Stimulated activated naive CD8-positive, alpha-beta T cell treated with anti-CD3 and anti-CD28 coated beads, Interleukin-15, Interleukin-2, amounts not matched to agents 100 ng/mL and 50 ng/mL, for 24 hours (primary cell): Measurements from ENCODE around the gene THBS2.
A peak's percentile ranks its signal among the peaks of the same experiment; 100 is the strongest.

Experiments used
- H3K27ac Mint-ChIP-seq: one replicate; pipeline ENCODE4 v1.8.0; 2021; ENCODE audit warnings: mild to moderate bottlenecking, mixed read lengths
- H3K27me3 Mint-ChIP-seq: one replicate; pipeline ENCODE4 v1.8.0; 2021; ENCODE audit warnings: mixed read lengths
- H3K36me3 Mint-ChIP-seq: one replicate; pipeline ENCODE4 v1.8.0; 2021; ENCODE audit warnings: low read depth, mixed read lengths
- H3K4me1 Mint-ChIP-seq: one replicate; pipeline ENCODE4 v1.8.0; 2021; ENCODE audit warnings: low read depth, mixed read lengths
- H3K4me3 Mint-ChIP-seq: one replicate; pipeline ENCODE4 v1.8.0; 2021; ENCODE audit warnings: mild to moderate bottlenecking, mixed read lengths
- H3K9me3 Mint-ChIP-seq: one replicate; pipeline ENCODE4 v1.8.0; 2021; ENCODE audit warnings: mixed read lengths

THBS2 gene

DNA sequence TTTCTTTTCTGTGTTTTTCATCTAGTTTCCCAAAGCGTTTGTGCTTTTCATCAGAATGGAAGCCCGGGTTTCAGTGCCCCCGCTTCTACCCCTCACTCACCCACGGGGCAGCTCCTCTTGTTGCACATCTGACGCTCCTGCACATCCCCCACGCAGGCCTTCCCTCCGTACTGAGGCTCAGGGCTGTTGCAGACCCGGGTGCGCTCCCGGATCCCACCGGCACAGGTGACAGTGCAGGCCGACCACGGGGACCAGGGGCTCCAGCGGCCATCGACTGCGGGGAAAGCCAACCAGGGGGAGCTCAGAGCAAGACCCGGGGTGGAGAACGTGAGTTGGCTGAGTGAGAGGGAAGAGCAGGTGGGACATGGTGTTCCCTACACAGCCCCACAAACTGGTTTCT lies 19.0 kb downstream of the THBS2 start:
- no peak overlapping the region for H3K4me3 Mint-ChIP-seq
- peaks cover 15% of the 10 kb centered on the region for H3K9me3 Mint-ChIP-seq
- H3K27me3 Mint-ChIP-seq = no peaks in the 10 kb centered on the region
- no peaks in the 10 kb centered on the region for H3K36me3 Mint-ChIP-seq
- no peak overlapping the region for H3K27ac Mint-ChIP-seq
- no peaks in the 10 kb centered on the region for H3K4me1 Mint-ChIP-seq

DNA sequence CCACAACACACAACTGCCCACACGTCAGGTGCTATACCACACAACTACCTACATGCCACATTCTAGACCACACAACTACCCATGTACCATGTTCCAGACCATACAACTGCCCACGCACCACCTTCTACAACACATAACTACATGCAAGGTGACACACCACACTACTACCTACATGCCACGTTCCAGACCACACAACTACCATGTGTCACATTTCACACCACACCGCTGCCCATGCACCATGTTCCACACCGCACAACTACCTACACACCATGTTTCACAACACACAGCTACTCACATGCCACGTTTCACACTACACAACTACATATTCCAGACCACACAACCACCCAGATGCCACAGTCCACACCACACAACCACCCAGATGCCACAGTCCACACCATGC lies 19.8 kb downstream of the THBS2 start:
- no peaks in the 10 kb centered on the region for H3K4me1 Mint-ChIP-seq
- no peaks in the 10 kb centered on the region for H3K27me3 Mint-ChIP-seq
- H3K4me3 Mint-ChIP-seq = no peak overlapping the region
- H3K36me3 Mint-ChIP-seq = no peaks in the 10 kb centered on the region
- H3K27ac Mint-ChIP-seq = peak overlapping the region; percentile 60
- H3K9me3 Mint-ChIP-seq = peaks cover 15% of the 10 kb centered on the region

GRCh38 chr6:169233181-169233580 lies 20.5 kb downstream of the THBS2 start:
- Mint-ChIP-seq H3K27me3 (no peaks in the 10 kb centered on the region), H3K4me3 (no peak overlapping the region), H3K9me3 (peaks cover 15% of the 10 kb centered on the region), H3K4me1 (no peaks in the 10 kb centered on the region), H3K36me3 (no peaks in the 10 kb centered on the region), H3K27ac (peak overlapping the region; percentile 52)

DNA sequence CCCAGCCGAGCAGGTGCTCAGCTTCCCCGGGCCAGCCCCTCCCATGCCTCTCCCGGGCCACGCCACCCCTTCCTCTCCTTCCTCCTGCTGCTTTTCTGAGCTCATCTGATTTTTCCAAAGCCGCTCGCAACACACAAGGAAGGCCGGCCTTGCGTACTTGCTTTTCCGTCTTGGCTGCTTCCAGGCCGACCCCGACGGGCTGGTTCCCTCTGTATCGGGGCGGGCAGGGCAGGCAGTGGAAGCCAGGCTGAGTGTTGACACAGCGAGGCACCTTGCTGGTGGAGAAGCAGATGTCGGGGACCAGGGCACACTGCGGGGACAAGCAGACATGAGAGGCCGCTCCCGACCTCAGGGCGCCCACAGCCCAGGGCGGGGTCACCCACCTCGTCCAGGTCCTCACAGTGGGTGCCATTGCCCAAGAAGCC lies 21.1 kb downstream of the THBS2 start:
- H3K27me3 Mint-ChIP-seq = no peaks in the 10 kb centered on the region
- H3K36me3 Mint-ChIP-seq = no peaks in the 10 kb centered on the region
- H3K4me1 Mint-ChIP-seq = no peaks in the 10 kb centered on the region
- peaks cover 15% of the 10 kb centered on the region for H3K9me3 Mint-ChIP-seq
- H3K4me3 Mint-ChIP-seq = no peak overlapping the region
- no peak overlapping the region for H3K27ac Mint-ChIP-seq

DNA sequence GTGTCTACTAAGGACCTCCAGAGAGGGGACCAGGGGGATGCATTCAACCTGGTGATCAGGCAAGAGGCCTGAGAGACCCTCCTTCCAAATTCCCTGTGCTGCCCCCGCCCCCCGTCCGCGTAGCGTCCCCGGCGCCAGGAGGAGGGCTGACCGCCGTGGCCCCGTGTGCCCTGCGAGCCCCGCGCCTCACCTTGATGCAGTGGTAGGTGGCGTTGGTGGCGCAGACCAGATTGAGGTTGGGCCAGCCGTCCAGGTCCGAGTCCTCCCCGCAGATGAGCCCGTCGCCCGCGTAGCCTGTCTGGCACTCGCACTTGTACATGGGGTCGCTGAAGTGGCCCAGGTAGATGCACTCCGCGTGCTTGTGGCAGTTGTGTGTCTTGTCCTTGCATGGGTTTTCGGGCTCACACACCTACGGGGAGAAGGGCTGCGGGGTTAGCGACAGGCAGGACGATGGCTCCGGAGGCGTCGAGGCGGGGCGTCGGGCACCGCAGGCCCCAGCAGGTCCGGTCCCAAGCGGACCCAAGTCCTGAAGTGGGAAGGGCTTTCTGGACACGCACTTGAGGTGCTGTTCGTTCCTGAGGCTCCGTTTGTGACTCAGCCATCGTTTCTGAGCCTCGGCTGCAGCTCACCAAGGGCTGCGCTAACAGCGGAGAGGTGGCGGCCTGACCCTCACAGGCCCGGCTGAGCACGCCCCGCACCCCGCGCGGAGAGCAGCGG lies 21.7 kb downstream of the THBS2 start:
- Mint-ChIP-seq H3K9me3 (peaks cover 15% of the 10 kb centered on the region), H3K36me3 (no peaks in the 10 kb centered on the region), H3K27ac (no peak overlapping the region), H3K4me3 (no peak overlapping the region), H3K27me3 (no peaks in the 10 kb centered on the region), H3K4me1 (no peaks in the 10 kb centered on the region)

GRCh38 chr6:169230946-169231789 lies 22.5 kb downstream of the THBS2 start:
- Mint-ChIP-seq H3K4me3 (no peak overlapping the region), H3K36me3 (no peaks in the 10 kb centered on the region), H3K27ac (no peak overlapping the region), H3K9me3 (peaks cover 19% of the 10 kb centered on the region), H3K27me3 (peaks cover 4% of the 10 kb centered on the region), H3K4me1 (no peaks in the 10 kb centered on the region)

DNA sequence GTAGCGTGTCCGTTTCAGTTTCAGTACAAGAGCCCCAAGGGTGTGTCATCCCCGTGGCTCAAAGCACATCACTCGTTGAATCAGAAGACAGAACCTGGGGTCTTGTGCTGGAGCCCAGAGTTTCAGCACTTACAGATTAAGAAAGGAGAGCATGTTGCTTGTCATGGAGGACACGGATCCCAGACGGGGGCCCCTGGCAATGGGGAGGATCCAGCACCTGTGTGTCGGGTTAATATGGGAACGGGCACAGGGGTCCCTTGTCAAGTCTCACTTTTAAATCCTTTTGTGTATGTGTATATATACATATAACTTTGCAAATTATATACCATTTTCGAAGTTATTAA lies 23.4 kb downstream of the THBS2 start:
- no peaks in the 10 kb centered on the region for H3K4me1 Mint-ChIP-seq
- H3K9me3 Mint-ChIP-seq = peaks cover 22% of the 10 kb centered on the region
- no peaks in the 10 kb centered on the region for H3K36me3 Mint-ChIP-seq
- no peak overlapping the region for H3K27ac Mint-ChIP-seq
- H3K4me3 Mint-ChIP-seq = no peak overlapping the region
- peaks cover 4% of the 10 kb centered on the region for H3K27me3 Mint-ChIP-seq

- no peaks in the 10 kb centered on the region for H3K4me1 Mint-ChIP-seq
- H3K9me3 Mint-ChIP-seq = peaks cover 22% of the 10 kb centered on the region
Measured at GRCh38 chr6:169229615-169230321, 23.9 kb downstream of the THBS2 start.

GRCh38 chr6:169227116-169227515 lies 26.5 kb downstream of the THBS2 start:
- Mint-ChIP-seq H3K36me3 (no peaks in the 10 kb centered on the region), H3K4me1 (no peaks in the 10 kb centered on the region), H3K27ac (no peak overlapping the region)

More at GRCh38 chr6:169229615-169230321, 23.9 kb downstream of the THBS2 start:
- Mint-ChIP-seq H3K4me3 (no peak overlapping the region), H3K27ac (no peak overlapping the region), H3K27me3 (peaks cover 4% of the 10 kb centered on the region), H3K36me3 (no peaks in the 10 kb centered on the region)

DNA sequence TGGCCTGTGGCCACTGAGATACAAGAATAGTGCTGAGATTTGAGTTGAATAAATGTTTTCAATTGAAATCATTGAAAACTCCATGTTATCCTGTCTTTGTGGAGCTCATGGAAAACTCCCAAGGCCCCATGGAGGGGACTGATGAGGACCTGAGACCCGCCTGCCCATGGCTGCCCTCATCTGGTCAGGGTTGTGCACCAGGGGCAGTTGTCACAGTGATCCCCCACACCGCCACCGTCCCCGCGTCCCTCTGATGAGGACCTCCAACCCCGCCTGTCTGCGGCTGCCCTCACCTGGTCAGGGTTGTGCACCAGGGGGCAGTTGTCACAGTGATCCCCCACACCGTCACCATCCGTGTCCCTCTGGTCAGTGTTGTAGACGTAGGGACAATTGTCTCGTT lies 27.8 kb downstream of the THBS2 start:
- peaks cover 7% of the 10 kb centered on the region for H3K9me3 Mint-ChIP-seq

More at GRCh38 chr6:169227116-169227515, 26.5 kb downstream of the THBS2 start:
- H3K9me3 Mint-ChIP-seq = peaks cover 7% of the 10 kb centered on the region
- no peak overlapping the region for H3K4me3 Mint-ChIP-seq
- H3K27me3 Mint-ChIP-seq = peaks cover 7% of the 10 kb centered on the region

DNA sequence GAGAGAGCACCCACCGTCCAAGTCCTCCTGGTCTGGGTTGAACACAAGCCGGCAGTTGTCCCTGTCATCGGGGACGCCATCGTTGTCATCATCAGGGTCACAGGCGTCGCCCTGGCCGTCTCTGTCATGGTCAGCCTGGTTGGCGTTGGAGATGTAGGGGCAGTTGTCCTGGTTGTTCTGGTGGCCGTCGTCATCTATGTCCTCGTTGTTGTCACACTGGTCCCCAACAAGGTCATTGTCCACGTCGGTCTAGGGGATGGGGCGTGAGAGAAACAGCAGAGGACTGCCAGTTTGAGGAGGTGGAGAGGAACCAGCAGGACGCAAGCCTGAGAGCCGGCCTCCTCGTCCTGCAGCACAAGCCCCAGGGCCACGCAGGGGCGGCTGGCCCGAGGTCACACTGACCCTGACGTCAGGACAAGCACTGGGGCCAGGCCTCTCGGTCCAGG lies 28.5 kb downstream of the THBS2 start:
- Mint-ChIP-seq H3K9me3 (peaks cover 7% of the 10 kb centered on the region), H3K4me1 (no peaks in the 10 kb centered on the region), H3K27ac (no peak overlapping the region), H3K36me3 (no peaks in the 10 kb centered on the region), H3K27me3 (peaks cover 7% of the 10 kb centered on the region), H3K4me3 (no peak overlapping the region)

More for the DNA sequence above, 27.8 kb downstream of the THBS2 start:
- no peak overlapping the region for H3K27ac Mint-ChIP-seq
- peaks cover 7% of the 10 kb centered on the region for H3K27me3 Mint-ChIP-seq
- H3K4me1 Mint-ChIP-seq = no peaks in the 10 kb centered on the region
- no peaks in the 10 kb centered on the region for H3K36me3 Mint-ChIP-seq
- no peak overlapping the region for H3K4me3 Mint-ChIP-seq

- Mint-ChIP-seq H3K27me3 (peaks cover 7% of the 10 kb centered on the region), H3K27ac (no peak overlapping the region), H3K36me3 (no peaks in the 10 kb centered on the region), H3K4me1 (no peaks in the 10 kb centered on the region), H3K4me3 (no peak overlapping the region), H3K9me3 (peaks cover 7% of the 10 kb centered on the region)
Measured at GRCh38 chr6:169224716-169225115, 28.9 kb downstream of the THBS2 start.

DNA sequence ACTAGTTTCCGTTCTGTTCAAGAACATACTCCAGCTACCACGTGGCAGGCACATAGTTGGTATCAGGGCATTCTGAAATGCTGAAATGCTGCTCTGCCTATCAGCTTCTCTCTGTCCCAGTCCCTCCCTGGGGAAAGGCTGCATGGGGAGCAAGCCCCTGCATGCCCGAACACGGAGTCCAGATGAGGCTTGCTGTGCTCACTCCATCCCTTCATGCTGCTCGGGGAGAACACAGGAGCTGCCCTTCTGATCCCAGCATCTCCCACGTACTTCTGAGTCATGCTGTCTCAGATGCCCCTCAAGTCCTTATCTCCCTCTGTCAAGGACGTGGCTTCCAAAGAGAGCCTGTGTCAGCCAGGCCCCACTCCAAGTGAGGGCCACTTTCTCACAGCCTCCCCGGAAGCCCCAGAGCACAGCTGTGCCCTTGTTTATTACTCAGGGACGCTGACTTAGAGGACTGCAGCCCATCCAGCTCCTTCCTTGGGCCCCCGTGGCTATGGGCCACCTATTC lies 29.4 kb downstream of the THBS2 start:
- peaks cover 7% of the 10 kb centered on the region for H3K9me3 Mint-ChIP-seq
- no peak overlapping the region for H3K27ac Mint-ChIP-seq
- no peaks in the 10 kb centered on the region for H3K36me3 Mint-ChIP-seq
- no peaks in the 10 kb centered on the region for H3K4me1 Mint-ChIP-seq
- no peak overlapping the region for H3K4me3 Mint-ChIP-seq
- peaks cover 7% of the 10 kb centered on the region for H3K27me3 Mint-ChIP-seq

GRCh38 chr6:169223006-169223405 lies 30.6 kb downstream of the THBS2 start:
- H3K9me3 Mint-ChIP-seq = peaks cover 7% of the 10 kb centered on the region
- H3K36me3 Mint-ChIP-seq = no peaks in the 10 kb centered on the region

GRCh38 chr6:169222126-169222525 lies 31.5 kb downstream of the THBS2 start:
- H3K27ac Mint-ChIP-seq = no peak overlapping the region
- H3K27me3 Mint-ChIP-seq = peaks cover 7% of the 10 kb centered on the region
- no peak overlapping the region for H3K4me3 Mint-ChIP-seq
- peaks cover 7% of the 10 kb centered on the region for H3K9me3 Mint-ChIP-seq
- no peaks in the 10 kb centered on the region for H3K36me3 Mint-ChIP-seq
- no peaks in the 10 kb centered on the region for H3K4me1 Mint-ChIP-seq

More at GRCh38 chr6:169223006-169223405, 30.6 kb downstream of the THBS2 start:
- Mint-ChIP-seq H3K4me3 (no peak overlapping the region), H3K4me1 (no peaks in the 10 kb centered on the region), H3K27ac (no peak overlapping the region), H3K27me3 (peaks cover 7% of the 10 kb centered on the region)
